GM12864 (cell line): Measurements from ENCODE around the gene ARHGEF10L.

Source experiments
- DNase-seq: peaks from one replicate; pipeline ENCODE4 v3.0.0-alpha.2; 2011; ENCODE audit warnings: low read depth
- H3K4me3 ChIP-seq: 2 replicates; pipeline ENCODE4 v1.5.1; 2011; ENCODE audit warnings: mild to moderate bottlenecking, low read depth, low read length, control low read depth
- TF ChIP-seq, protein P1 (sequence below): IDR thresholded peaks from 2 replicates; pipeline ENCODE4 v1.5.1; 2011; ENCODE audit warnings: low read depth, mild to moderate bottlenecking, moderate library complexity, low read length, control low read depth, inconsistent platforms; ENCODE audit errors: missing control alignments

Gene ARHGEF10L

GRCh38 chr1:17513131-17513530 is 26.4 kb upstream of the ARHGEF10L start:
- TF ChIP-seq, protein P1, sequence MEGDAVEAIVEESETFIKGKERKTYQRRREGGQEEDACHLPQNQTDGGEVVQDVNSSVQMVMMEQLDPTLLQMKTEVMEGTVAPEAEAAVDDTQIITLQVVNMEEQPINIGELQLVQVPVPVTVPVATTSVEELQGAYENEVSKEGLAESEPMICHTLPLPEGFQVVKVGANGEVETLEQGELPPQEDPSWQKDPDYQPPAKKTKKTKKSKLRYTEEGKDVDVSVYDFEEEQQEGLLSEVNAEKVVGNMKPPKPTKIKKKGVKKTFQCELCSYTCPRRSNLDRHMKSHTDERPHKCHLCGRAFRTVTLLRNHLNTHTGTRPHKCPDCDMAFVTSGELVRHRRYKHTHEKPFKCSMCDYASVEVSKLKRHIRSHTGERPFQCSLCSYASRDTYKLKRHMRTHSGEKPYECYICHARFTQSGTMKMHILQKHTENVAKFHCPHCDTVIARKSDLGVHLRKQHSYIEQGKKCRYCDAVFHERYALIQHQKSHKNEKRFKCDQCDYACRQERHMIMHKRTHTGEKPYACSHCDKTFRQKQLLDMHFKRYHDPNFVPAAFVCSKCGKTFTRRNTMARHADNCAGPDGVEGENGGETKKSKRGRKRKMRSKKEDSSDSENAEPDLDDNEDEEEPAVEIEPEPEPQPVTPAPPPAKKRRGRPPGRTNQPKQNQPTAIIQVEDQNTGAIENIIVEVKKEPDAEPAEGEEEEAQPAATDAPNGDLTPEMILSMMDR: no peak
- no peak for DNase-seq

DNA sequence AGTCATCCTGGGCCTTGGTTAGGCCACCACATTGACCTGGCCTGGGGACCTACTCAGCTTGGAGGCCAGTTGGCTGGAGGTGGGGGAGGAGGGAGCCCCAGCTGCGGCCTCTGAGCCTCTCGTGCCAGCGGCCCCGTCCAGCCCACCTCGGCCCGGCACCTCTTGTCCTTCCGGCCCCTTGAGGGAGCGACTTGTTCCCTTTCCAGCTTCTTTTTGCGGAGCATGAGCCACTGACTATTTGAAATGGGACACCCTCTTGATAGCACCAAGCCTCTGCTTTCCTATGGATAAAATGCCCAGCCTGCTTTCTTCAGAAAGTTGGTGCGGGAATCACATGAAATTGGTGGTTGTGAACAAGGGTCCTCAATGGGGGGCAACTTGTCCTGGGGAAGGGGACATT is 24.7 kb upstream of the ARHGEF10L start:
- no peak overlapping the region for H3K4me3 ChIP-seq
- TF ChIP-seq, protein P1: no peak
- no peak for DNase-seq

More at GRCh38 chr1:17513131-17513530, 26.4 kb upstream of the ARHGEF10L start:
- H3K4me3 ChIP-seq: no peak overlapping the region

DNA sequence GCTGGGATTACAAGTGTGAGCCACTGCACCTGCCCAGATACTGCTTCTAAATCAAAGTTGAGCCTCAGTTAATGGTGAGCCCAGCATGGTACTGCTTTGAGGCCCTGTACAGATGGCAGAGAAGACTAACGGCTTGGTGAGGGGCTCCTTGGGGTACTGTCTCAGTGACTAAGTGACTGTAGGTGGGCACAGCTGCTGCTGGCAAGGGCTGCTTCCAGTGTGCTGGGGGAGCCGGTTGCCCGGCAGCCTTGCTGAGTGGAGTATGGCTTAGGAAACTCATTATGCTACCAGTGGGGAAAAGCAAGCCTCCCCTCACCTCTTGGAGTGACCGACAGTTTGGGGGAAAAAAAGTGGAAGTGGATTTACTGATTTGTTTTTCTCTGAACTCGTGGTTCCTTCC is 23.6 kb upstream of the ARHGEF10L start:
- DNase-seq: no peak

DNA sequence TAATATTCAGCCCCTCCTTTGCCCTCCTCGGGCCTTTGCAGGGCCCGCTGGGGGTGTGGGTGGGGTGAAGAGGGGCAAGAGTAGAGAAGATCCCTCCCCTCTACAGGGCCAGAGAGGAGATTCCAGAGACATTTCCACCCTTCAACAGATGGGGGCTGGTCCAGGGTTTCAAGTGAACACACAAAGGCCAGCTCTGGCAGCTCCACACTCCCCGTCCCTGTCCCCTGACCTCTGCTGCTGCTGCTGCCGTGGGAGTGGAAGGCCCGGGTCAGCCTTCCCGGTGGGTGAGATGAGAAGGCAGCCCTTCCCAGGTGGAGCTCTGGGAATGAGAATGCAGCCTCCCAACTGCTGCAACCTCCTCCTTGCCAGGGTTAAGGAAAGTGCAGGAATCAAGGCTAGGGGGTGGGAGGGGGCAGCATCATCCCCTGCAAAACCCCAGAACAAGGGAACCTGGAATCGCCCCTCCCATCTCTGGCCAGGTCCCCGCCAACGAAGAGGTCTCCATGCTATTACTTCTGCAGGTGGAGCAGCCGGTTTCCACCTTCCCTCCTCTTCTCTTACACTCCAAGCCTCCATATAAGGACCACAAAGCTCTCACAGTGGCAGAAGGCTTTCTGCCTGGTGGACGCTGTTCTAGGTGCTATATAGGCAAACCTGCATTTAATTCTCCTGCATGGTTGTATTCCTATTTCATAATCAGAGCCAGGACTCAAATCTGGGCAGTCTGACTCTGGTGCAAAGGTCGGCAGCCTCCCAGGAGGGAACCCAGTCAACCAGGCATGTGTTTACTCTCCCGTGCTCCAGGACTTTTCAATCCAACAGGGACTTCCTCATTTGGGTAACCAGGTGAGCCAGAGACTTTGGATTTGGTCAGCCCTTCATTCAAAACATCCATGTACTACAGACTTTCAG is 22.9 kb upstream of the ARHGEF10L start:
- no peak for DNase-seq
- TF ChIP-seq, protein P1: no peak
- H3K4me3 ChIP-seq: no peak overlapping the region

More for the DNA sequence above, 23.6 kb upstream of the ARHGEF10L start:
- no peak overlapping the region for H3K4me3 ChIP-seq
- TF ChIP-seq, protein P1: no peak

GRCh38 chr1:17520041-17520440 is 19.5 kb upstream of the ARHGEF10L start:
- TF ChIP-seq, protein P1: no peak
- H3K4me3 ChIP-seq: no peak overlapping the region
- no peak for DNase-seq

GRCh38 chr1:17520473-17521319 is 18.8 kb upstream of the ARHGEF10L start:
- no peak for DNase-seq
- no peak overlapping the region for H3K4me3 ChIP-seq
- TF ChIP-seq, protein P1: no peak
